Endothelial cell of umbilical vein (primary cell): ENCODE data around the gene STATH. TPM values are rescaled to one million over a fixed set of nuclear protein-coding genes. Genes with fewer than 3 reads are reported as not detected.

Source experiments
- BruUV-seq: library from RNA; stranded (reverse); fragments of 400-500 nt; replicated peaks from 2 replicates; lab custom pipeline; 2021; lab: Mats Ljungman, UMichigan
- CTCF ChIA-PET: fragments of 300-600, 350-600 bp; sonication (Branson Sonifier 250); formaldehyde crosslinking; loops from one replicate; lab custom pipeline; 2021; ENCODE audit warnings: antibody characterized with exemption, inconsistent platforms; lab: Charles Lee
- POLR2A ChIA-PET: fragments of 300-600, 350-600 bp; sonication (Branson Sonifier 250); formaldehyde crosslinking; loops from one replicate; lab custom pipeline; 2021; ENCODE audit warnings: antibody characterized with exemption, inconsistent platforms; lab: Charles Lee
- DNase-seq: peaks from one replicate; pipeline ENCODE4 v3.0.0-alpha.2; 2011; ENCODE audit warnings: low read depth, low spot score
- FAIRE-seq: peaks from 2 replicates; lab custom pipeline; 2011; peaks lifted over from hg19 to GRCh38; lab: Jason Lieb, UNC
- H2AFZ ChIP-seq: 2 replicates; pipeline ENCODE4 v1.6.0; 2012; ENCODE audit warnings: low read depth, low read length, control low read depth, inconsistent platforms
- H3K27ac ChIP-seq: 2 replicates; pipeline ENCODE4 v1.5.1; 2011; ENCODE audit warnings: low read depth, mild to moderate bottlenecking, control low read depth, low read length, moderate library complexity; ENCODE audit not compliant: insufficient read depth
- H3K27me3 ChIP-seq, 2 experiments: 2 replicates each; pipeline versions ENCODE4 v1.6.0 to v1.6.1; 2011; ENCODE audit warnings: low read length in 2 of 2, mixed read lengths in 1 of 2; ENCODE audit not compliant: control insufficient read depth in 2 of 2, insufficient read depth in 2 of 2
- H3K36me3 ChIP-seq, 2 experiments: 2 replicates in 1 of 2; 3 replicates in 1 of 2; pipeline ENCODE4 v1.5.1; 2011; ENCODE audit warnings: low read length in 2 of 2, mild to moderate bottlenecking in 1 of 2, moderate library complexity in 1 of 2; ENCODE audit not compliant: control insufficient read depth in 2 of 2, insufficient read depth in 2 of 2; ENCODE audit errors: extremely low read depth in 1 of 2
- H3K4me1 ChIP-seq: 3 replicates; pipeline ENCODE4 v1.5.1; 2011; ENCODE audit warnings: mild to moderate bottlenecking, low read length; ENCODE audit not compliant: control insufficient read depth, insufficient read depth; ENCODE audit errors: extremely low read depth
- H3K4me2 ChIP-seq: 2 replicates; pipeline ENCODE4 v1.6.1; 2011; ENCODE audit warnings: low read length, control low read depth, mixed read lengths; ENCODE audit not compliant: insufficient read depth
- H3K4me3 ChIP-seq, 3 experiments: fragments of 200-600 bp in 1 of 3; sonication (generic), shearing (Covaris generic) in 1 of 3; replicated peaks in 1 of 3; 2 replicates each; pipeline ENCODE4 v1.5.1; 2011 to 2016; ENCODE audit warnings: control low read depth in 3 of 3, low read length in 3 of 3, mild to moderate bottlenecking in 2 of 3, inconsistent platforms in 1 of 3, low read depth in 1 of 3, moderate library complexity in 1 of 3; ENCODE audit not compliant: insufficient read depth in 1 of 3
- H3K79me2 ChIP-seq: 2 replicates; pipeline ENCODE4 v1.6.0; 2012; ENCODE audit warnings: low read length, inconsistent platforms; ENCODE audit not compliant: control insufficient read depth, insufficient read depth
- H3K9ac ChIP-seq: replicated peaks from 2 replicates; pipeline ENCODE3; 2011; ENCODE audit warnings: low read length, control low read depth; ENCODE audit not compliant: insufficient read depth; ENCODE audit errors: extremely low read depth
- H3K9me1 ChIP-seq: replicated peaks from 3 replicates; pipeline ENCODE4 v1.6.0; 2011; ENCODE audit warnings: mild to moderate bottlenecking, low read length; ENCODE audit not compliant: control insufficient read depth, insufficient read depth; ENCODE audit errors: extremely low read depth
- H3K9me3 ChIP-seq: replicated peaks from 2 replicates; pipeline ENCODE4 v1.5.1; 2012; ENCODE audit warnings: low read length, inconsistent platforms; ENCODE audit not compliant: control insufficient read depth, insufficient read depth
- H4K20me1 ChIP-seq: replicated peaks from 2 replicates; pipeline ENCODE3; 2011; ENCODE audit warnings: mild to moderate bottlenecking, low read length; ENCODE audit not compliant: control insufficient read depth, insufficient read depth; ENCODE audit errors: extremely low read depth
- CTCF ChIP-seq, 2 donors: IDR thresholded peaks; 1 replicate in 1 of 2; 2 replicates in 1 of 2; pipeline ENCODE4 v1.5.1; 2011; ENCODE audit warnings: low read length in 2 of 2, mild to moderate bottlenecking in 2 of 2, moderate library complexity in 2 of 2, control low read depth in 1 of 2, inconsistent platforms in 1 of 2, low read depth in 1 of 2; ENCODE audit not compliant: insufficient read depth in 1 of 2; ENCODE audit errors: extremely low read depth in 1 of 2
- EZH2 ChIP-seq: IDR thresholded peaks from 2 replicates; pipeline ENCODE4 v1.6.1; 2012; ENCODE audit warnings: borderline replicate concordance, low read depth, mild to moderate bottlenecking, moderate library complexity, low read length, inconsistent platforms; ENCODE audit not compliant: severe bottlenecking
- FOS ChIP-seq: IDR thresholded peaks from 2 replicates; pipeline ENCODE4 v1.6.1; 2011; ENCODE audit warnings: mild to moderate bottlenecking, low read length, moderate library complexity, borderline replicate concordance; ENCODE audit not compliant: insufficient read depth
- GATA2 ChIP-seq: IDR thresholded peaks from 2 replicates; pipeline ENCODE4 v1.7.0; 2011; ENCODE audit warnings: low read depth, mild to moderate bottlenecking, moderate library complexity, mixed read lengths, low read length; ENCODE audit not compliant: insufficient read length, insufficient read depth
- JUN ChIP-seq: IDR thresholded peaks from 2 replicates; pipeline ENCODE4 v1.6.1; 2011; ENCODE audit warnings: borderline replicate concordance, low read depth; ENCODE audit not compliant: insufficient read length, insufficient read depth
- MAX ChIP-seq: IDR thresholded peaks from 2 replicates; pipeline ENCODE4 v1.6.1; 2011; ENCODE audit not compliant: insufficient read depth, insufficient read length
- MYC ChIP-seq: IDR thresholded peaks from one replicate; pipeline ENCODE4 v1.6.1; 2011; ENCODE audit warnings: mild to moderate bottlenecking, low read depth, low read length
- POLR2A ChIP-seq: IDR thresholded peaks from 2 replicates; pipeline ENCODE4 v1.6.1; 2012; ENCODE audit warnings: low read depth, mild to moderate bottlenecking, control low read depth, low read length
- POLR2AphosphoS5 ChIP-seq: IDR thresholded peaks from 2 replicates; pipeline ENCODE4 v1.6.1; 2012; ENCODE audit warnings: low read depth, mild to moderate bottlenecking, control low read depth, low read length, moderate library complexity; ENCODE audit not compliant: insufficient read depth
- dilution Hi-C: fragments of 300-500 bp; cut with MboI; formaldehyde crosslinking; loops from one replicate; pipeline ENCODE4 v1.15.0; 2019; ENCODE audit warnings: low sequenced_read_pairs; ENCODE audit not compliant: extremely low pct_ligation_motif_present
- intact Hi-C: fragments of 100-400 bp; cut with micrococcal nuclease; formaldehyde crosslinking; loops from one replicate; pipeline ENCODE4 v1.10.0; 2022
- polyA plus RNA-seq, 4 experiments: library from polyadenylated mRNA; depleted of rRNA in 3 of 4; stranded (reverse) in 3 of 4; unstranded in 1 of 4; fragments of >200 nt; gene quantifications; 2 replicates each; pipeline versions ENCODE4 v1.2.1 to v1.2.3, GENCODE V29; 2011 to 2012; ENCODE audit warnings: missing spikeins in 1 of 4
- total RNA-seq: library from RNA; stranded (reverse); gene quantifications from 2 replicates; pipeline ENCODE4 v1.2.3, GENCODE V29; 2021

STATH gene
- total and polyA plus RNA-seq, 2 donors (not counting 3 experiments of a cell fraction or from before 2014, with no cell fraction given): not detected

GRCh38 chr4:70023218-70023617 lies 27.5 kb downstream of the STATH start:
- H3K9me1 ChIP-seq: no peaks in the 10 kb centered on the region
- no TSS peak for BruUV-seq
- ChIA-PET CTCF (no interaction called here), POLR2A (no interaction called here)
- no peaks in the 10 kb centered on the region for H3K36me3 ChIP-seq
- no peak overlapping the region for H2AFZ ChIP-seq
- intact Hi-C loops: no loop called here
- TF ChIP-seq MAX (no peak), JUN (no peak), MYC (no peak), POLR2A (no peak), GATA2 (no peak), CTCF (IDR thresholded peaks at IDR 0.05; ENCODE audit: extremely low read depth in 1 of 2, insufficient read depth in 1 of 2, low read depth in 1 of 2, low read length in 2 of 2) (no peak), FOS (no peak), POLR2AphosphoS5 (no peak), EZH2 (no peak)
- H3K9ac ChIP-seq: no peak overlapping the region
- no peaks in the 10 kb centered on the region for H3K27me3 ChIP-seq
- no peak for DNase-seq
- H3K79me2 ChIP-seq: no peaks in the 10 kb centered on the region
- no peak overlapping the region for H3K27ac ChIP-seq
- no peaks in the 10 kb centered on the region for H4K20me1 ChIP-seq
- dilution Hi-C loops: no loop called here
- FAIRE-seq: no peak
- H3K9me3 ChIP-seq: no peaks in the 10 kb centered on the region
- no peak overlapping the region for H3K4me2 ChIP-seq
- H3K4me3 ChIP-seq: no peak overlapping the region
- no peaks in the 10 kb centered on the region for H3K4me1 ChIP-seq
